Endodermal cell (in vitro differentiated cells): ENCODE data around the gene LRMDA. TPM values are rescaled to one million over a fixed set of nuclear protein-coding genes. Genes with fewer than 3 reads are reported as not detected.

Source experiments
- DNase-seq: peaks from one replicate; pipeline ENCODE4 v3.0.0-alpha.2; 2017
- H3K27ac ChIP-seq: 2 replicates; pipeline ENCODE4 v1.5.1; 2013; ENCODE audit warnings: mild to moderate bottlenecking, low read depth, low read length, moderate library complexity
- H3K27me3 ChIP-seq: 2 replicates; pipeline ENCODE4 v1.6.1; 2013; ENCODE audit warnings: mild to moderate bottlenecking, low read length, moderate library complexity; ENCODE audit not compliant: insufficient read depth, control insufficient read depth, poor library complexity, severe bottlenecking
- H3K36me3 ChIP-seq: 2 replicates; pipeline ENCODE4 v1.7.0; 2013; ENCODE audit warnings: mild to moderate bottlenecking, low read length, moderate library complexity; ENCODE audit not compliant: control insufficient read depth, insufficient read depth
- H3K4me1 ChIP-seq: one replicate; pipeline ENCODE4 v1.7.0; 2013; ENCODE audit warnings: low read length; ENCODE audit not compliant: control insufficient read depth, insufficient read depth
- H3K4me3 ChIP-seq: 2 replicates; pipeline ENCODE4 v1.5.1; 2013; ENCODE audit warnings: mild to moderate bottlenecking, low read length, moderate library complexity
- H3K9ac ChIP-seq: 2 replicates; pipeline ENCODE4 v1.6.1; 2013; ENCODE audit warnings: mild to moderate bottlenecking, low read length, moderate library complexity; ENCODE audit not compliant: poor library complexity, severe bottlenecking; ENCODE audit errors: extremely low read depth
- H3K9me3 ChIP-seq: 2 replicates; pipeline ENCODE4 v1.6.1; 2013; ENCODE audit warnings: mild to moderate bottlenecking, low read length, moderate library complexity; ENCODE audit not compliant: control insufficient read depth
- H3K27ac Mint-ChIP-seq: 2 replicates; pipeline ENCODE4 v1.8.0; 2020; ENCODE audit warnings: mixed read lengths
- H3K27me3 Mint-ChIP-seq: 2 replicates; pipeline ENCODE4 v1.8.0; 2021; ENCODE audit warnings: mild to moderate bottlenecking, mixed read lengths; ENCODE audit not compliant: insufficient read depth
- H3K36me3 Mint-ChIP-seq: 2 replicates; pipeline ENCODE4 v1.8.0; 2020; ENCODE audit warnings: low read depth, mixed read lengths
- H3K4me1 Mint-ChIP-seq: 2 replicates; pipeline ENCODE4 v1.8.0; 2020; ENCODE audit warnings: mixed read lengths
- H3K4me3 Mint-ChIP-seq: 2 replicates; pipeline ENCODE4 v1.8.0; 2020; ENCODE audit warnings: mild to moderate bottlenecking, moderate library complexity, mixed read lengths
- H3K9me3 Mint-ChIP-seq: 2 replicates; pipeline ENCODE4 v1.8.0; 2020; ENCODE audit warnings: mild to moderate bottlenecking, mixed read lengths
- CTCF ChIP-seq: fragments of 200-600 bp; sonication (generic); conservative IDR thresholded peaks from 2 replicates; pipeline ENCODE4 v1.5.0; 2021; ENCODE audit warnings: antibody characterized with exemption, mild to moderate bottlenecking
- WGBS, 2 experiments: methylation state at CpG; one replicate each; pipeline versions ENCODE4 v1.1.5 to v1.1.7; 2013; ENCODE audit warnings: missing lambda C conversion rate in 2 of 2, mixed read lengths in 1 of 2; ENCODE audit not compliant: insufficient coverage in 1 of 2, insufficient read length in 1 of 2; 5-methylcytosine and 5-hydroxymethylcytosine counted together
- total RNA-seq, 2 donors: library from RNA; stranded (reverse); fragmentation: NEBNext Ultra II Directional in 1 of 2; extraction: Animal tissue kit (Norgen Biotek cat#: 25700) in 1 of 2; gene quantifications; 2 replicates in 1 of 2; 3 replicates in 1 of 2; pipeline ENCODE4 v1.2.1, GENCODE V29; 2021

The LRMDA gene
- total RNA-seq, 2 donors from 2014 or later = 1.7 to 5.1 TPM

DNA sequence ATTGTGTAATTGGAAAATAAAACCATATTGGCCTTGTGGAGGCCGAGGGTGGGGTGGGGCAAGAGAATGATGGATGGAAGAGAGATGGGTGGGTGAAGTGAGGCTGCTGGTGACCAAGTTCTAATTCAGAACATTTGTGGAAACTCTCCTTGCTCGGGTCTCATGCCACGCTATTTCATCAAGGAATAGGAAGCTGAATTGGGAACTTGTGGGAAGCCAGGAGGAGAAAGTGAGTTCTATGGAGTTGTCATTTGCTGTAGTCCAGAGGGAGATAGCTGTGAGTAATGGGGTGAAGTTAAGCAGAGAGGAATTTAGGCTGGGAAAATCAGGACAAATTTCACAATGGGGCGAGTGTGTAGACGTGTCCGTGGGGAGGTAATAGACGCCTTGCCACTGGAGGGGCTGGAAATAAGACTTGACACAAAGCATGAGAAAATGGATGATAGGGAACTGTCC is 339.2 kb downstream of the LRMDA start:
- Histone ChIP-seq H3K4me1 (no peaks in the 10 kb centered on the region), H3K4me3 (no peak overlapping the region), H3K27ac (no peak overlapping the region), H3K9me3 (no peaks in the 10 kb centered on the region), H3K9ac (no peak overlapping the region), H3K36me3 (no peaks in the 10 kb centered on the region), H3K27me3 (no peaks in the 10 kb centered on the region)
- no peak for TF ChIP-seq CTCF
- WGBS, 2 experiments = 82 to 87% methylated on average over 7 of the region's 7 CpGs
- Mint-ChIP-seq H3K4me1 (no peaks in the 10 kb centered on the region), H3K36me3 (no peaks in the 10 kb centered on the region), H3K9me3 (no peaks in the 10 kb centered on the region), H3K27me3 (no peaks in the 10 kb centered on the region), H3K4me3 (no peak overlapping the region), H3K27ac (no peak overlapping the region)
- DNase-seq = no peak

- Mint-ChIP-seq H3K27ac (no peak overlapping the region), H3K9me3 (no peaks in the 10 kb centered on the region), H3K36me3 (no peaks in the 10 kb centered on the region), H3K27me3 (no peaks in the 10 kb centered on the region), H3K4me3 (no peak overlapping the region), H3K4me1 (no peaks in the 10 kb centered on the region)
- Histone ChIP-seq H3K27ac (no peak overlapping the region), H3K4me1 (no peaks in the 10 kb centered on the region), H3K4me3 (no peak overlapping the region), H3K36me3 (no peaks in the 10 kb centered on the region), H3K9me3 (no peaks in the 10 kb centered on the region), H3K9ac (no peak overlapping the region), H3K27me3 (no peaks in the 10 kb centered on the region)
- WGBS, 2 experiments = 90 to 100% methylated on average over 1 of the region's 1 CpG
- TF ChIP-seq CTCF = no peak
- DNase-seq = no peak
These were observed 340.2 kb downstream of the LRMDA start for GRCh38 chr10:75771606-75772005.

DNA sequence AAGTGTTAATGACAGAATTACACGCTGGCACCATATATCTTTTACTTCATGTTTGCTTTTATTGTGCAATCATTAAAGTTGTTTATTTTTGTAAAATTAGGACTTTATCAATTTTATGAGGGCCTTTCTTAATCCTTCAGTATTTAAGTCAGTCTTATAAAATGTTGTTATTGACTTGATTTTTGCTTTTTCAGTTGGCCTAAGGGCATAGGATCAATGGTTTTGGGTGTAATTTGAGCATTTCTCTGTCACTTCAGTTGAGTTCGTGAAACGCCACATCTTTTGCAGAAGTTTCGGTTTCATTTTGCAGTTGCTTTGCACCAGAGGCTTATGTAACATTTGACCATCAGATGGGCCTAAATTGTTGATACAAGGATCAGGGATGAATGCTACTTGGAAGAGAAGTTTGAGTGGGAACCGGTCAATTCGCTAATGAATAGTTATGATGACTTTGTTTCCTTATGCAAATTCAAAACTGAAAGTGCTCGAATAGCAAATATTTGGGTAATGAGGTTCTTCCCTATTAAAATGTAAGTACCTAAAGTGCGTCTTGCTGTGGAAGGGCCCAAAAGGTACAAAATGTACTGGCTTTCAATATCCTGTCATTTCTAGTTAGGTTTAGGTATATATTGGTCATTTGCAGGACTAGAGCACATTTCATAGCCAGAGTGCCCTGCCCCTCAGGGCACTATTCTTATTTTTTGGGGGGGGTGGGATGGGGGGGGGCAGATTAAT is 340.9 kb downstream of the LRMDA start:
- Mint-ChIP-seq H3K4me3 (no peak overlapping the region), H3K9me3 (no peaks in the 10 kb centered on the region), H3K27me3 (no peaks in the 10 kb centered on the region), H3K27ac (no peak overlapping the region), H3K36me3 (no peaks in the 10 kb centered on the region), H3K4me1 (no peaks in the 10 kb centered on the region)
- no peak overlapping the region for H3K9ac ChIP-seq
- no peaks in the 10 kb centered on the region for H3K36me3 ChIP-seq
- TF ChIP-seq CTCF = no peak
- no peaks in the 10 kb centered on the region for H3K9me3 ChIP-seq
- no peaks in the 10 kb centered on the region for H3K4me1 ChIP-seq
- no peak for DNase-seq
- WGBS, 2 experiments = 94 to 100% methylated on average over 6 to 7 of the region's 8 CpGs
- H3K27ac ChIP-seq = no peak overlapping the region
- no peaks in the 10 kb centered on the region for H3K27me3 ChIP-seq
- no peak overlapping the region for H3K4me3 ChIP-seq
